ENCODE data around the gene MSGN1.

Gene MSGN1

GRCh38 chr2:17850151-17850550 lies 33.9 kb downstream of the MSGN1 start:
- DNase-seq, result no peak

DNA sequence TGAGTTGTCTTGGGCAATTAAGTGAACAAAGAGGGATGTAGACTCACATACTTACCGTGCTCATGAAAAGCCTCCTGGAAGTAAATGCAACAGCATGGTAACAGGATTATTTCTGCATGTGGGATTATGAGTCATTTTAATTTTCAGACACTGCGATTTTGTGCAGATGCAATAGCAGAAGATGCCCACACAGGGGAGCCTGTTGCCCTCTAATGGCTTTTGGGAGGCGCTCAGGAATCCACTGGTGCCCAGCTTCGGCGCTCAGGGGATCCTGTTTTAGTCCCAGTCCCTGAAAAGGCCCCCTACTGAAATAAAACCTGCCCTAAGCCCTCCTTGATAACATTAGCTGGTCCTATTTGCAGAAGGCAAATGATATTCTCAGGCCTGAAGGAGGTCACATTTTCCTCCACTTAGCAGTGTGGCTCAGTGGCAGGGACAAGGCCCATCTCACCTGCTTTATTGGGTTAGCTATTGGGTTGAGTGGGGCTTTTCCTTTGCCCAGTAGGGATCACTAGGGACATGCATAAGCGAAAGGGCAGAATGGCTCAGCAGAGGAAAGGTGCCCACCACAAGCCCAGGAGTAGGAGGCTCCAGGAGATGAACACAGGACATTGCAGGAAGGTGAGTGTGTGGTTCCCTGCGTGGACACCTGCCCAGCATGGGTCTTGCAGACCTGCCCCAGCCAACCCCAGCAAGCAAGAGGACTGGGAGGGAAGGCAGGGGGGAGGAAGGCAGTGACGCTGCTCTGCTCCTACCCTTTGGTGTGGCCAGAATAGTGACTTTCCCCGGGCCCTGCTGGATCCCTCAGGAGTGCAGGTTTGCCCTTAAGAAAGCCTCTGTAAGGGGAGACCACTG lies 35.7 kb downstream of the MSGN1 start:
- DNase-seq, result peak; percentile 69

DNA sequence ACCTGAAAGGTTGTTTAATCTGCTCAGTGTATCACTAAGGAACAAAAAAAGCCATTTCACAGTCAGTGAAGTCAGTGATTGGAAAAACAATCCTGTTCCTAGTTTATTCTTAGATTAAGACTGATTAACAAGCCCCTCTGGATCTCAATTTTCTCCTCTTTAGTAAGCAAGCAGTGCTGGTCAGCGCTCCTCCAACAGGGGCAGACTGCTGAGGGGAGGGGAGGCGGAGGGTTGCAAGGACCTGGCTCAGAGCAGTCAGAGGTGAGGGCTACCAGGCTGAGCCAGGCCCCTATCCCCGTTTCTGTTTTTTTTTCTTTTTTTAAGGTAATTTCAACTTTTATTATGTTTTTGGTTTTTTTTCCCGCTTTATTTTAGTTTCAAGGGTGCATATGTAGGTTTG lies 37.5 kb downstream of the MSGN1 start:
- no peak for DNase-seq

DNA sequence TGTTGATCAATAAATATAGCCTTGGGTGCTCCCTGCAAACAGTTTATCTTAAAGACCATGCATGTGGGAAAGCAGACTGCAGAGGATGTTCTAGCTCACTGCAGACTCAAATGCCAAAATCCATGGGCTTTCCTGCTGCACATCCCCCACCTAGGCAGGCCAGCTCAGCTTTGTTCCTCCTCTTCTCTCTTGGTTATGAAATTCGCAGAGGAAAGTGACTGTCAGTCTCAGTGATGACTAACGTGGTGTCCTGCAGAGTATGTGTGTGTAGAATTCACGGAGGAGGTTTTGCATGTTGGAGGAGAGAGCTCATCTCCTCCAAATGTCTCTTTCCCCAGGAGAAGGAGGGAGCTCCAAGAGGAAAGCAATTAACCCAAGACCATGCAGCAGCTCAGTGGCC lies 40.8 kb downstream of the MSGN1 start:
- DNase-seq, result no peak

DNA sequence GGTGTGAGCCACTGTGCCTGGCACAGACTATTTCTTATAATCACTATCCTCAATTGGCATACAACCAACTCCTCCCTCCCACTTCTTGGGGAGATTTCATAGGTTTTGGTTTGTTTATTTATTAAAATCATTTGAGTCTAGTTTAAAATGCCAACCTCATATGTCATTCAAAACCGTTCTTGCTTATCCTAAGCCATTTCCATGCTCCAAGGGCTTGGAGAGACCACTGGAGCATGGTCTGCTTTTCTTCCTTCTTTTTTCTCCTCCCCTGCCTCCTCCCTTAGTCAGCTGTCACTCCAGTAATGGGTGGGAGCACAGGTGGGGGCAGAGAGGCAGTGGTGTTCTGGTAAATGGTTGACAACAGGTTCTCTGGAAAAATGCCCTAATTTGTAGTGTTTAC lies 41.8 kb downstream of the MSGN1 start:
- no peak for DNase-seq

- no peak for DNase-seq
Measured at GRCh38 chr2:17863539-17863938, 47.3 kb downstream of the MSGN1 start.

- no peak for DNase-seq
Measured at GRCh38 chr2:17864676-17865075, 48.4 kb downstream of the MSGN1 start.

- no peak for DNase-seq
Measured at GRCh38 chr2:17867133-17867532, 50.9 kb downstream of the MSGN1 start.
